ENCODE results near the gene RECQL5.

Gene RECQL5

DNA sequence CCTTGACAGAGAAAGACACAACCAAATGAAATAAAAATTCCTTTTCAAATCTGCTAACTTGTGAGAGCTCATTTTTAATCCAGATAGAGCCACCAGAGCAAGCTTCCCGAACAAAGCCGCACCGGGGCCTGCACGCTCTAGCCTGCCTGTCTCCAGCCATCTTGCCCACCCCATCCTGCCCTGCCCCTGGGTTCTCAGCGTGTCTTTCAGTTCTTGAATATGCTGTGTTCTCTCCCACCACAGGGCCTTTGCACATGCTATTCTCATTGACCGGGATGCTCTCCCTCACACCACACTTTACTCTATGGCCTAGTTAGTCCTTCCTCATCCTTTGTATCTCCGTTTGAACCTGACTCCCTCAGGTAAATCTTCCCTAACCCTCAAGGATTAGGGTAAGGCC is 19.0 kb downstream of the RECQL5 start:
- ChIA-PET CTCF (interaction anchor here (10.4 kb wide), 1 partner anchor 14 kb away, joined by 69 read pairs; the partner anchor contains the start of gene SMIM5), POLR2A (no interaction called here)
- DNase-seq (ENCODE audit: extremely low spot score) = no peak
- TF ChIP-seq ZNF384 (IDR thresholded peaks at IDR 0.05) (no peak), ARNT (IDR thresholded peaks at IDR 0.05) (no peak), FOXM1 (IDR thresholded peaks at IDR 0.05; ENCODE audit: borderline replicate concordance) (no peak)

DNA sequence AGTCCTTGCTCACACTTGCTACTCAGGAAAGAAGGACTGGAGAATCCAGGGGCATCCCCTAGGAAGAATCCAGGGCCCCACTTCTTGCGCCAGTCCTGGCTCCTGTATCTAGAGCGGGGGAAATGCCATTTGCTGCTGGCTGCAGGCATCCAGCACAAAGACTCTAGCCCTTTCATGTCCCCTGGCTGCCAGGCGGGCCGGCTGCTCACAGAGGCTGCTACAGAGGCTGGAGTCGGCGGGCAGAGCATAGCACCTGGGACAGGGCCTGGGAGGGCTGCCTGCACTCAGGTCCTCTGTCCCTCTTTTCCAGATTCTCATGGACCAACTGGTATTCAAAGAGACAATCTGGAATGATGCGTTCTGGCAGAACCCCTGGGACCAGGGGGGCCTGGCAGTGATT is 19.9 kb downstream of the RECQL5 start:
- POLR2A ChIA-PET = no interaction called here

DNA sequence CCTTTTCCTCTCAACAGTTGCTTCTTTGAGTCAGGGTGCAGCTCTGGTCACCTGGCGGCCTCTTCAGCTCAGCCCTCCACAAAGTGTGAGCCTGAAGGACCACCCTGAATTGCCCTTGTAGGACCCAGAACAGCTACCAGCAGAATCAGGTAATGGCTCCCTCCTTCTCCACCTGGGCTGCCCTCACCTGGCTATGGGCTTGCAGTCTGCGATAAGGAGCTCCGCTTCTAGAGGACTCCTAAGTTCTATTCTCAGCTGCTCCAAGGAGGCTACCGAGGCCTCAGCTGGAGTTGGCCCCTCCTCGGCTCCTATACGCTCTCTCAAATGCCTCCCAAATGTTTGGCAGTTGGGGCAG is 20.3 kb downstream of the RECQL5 start:
- no peak for DNase-seq (ENCODE audit: extremely low spot score)
- ChIA-PET CTCF (interaction anchor here (1.5 to 10.4 kb wide), 2 partner anchors 13 to 45 kb away, joined by 3 to 69 read pairs; partner anchors contain the start of gene SMIM5), POLR2A (no interaction called here)
- TF ChIP-seq TARDBP (IDR thresholded peaks at IDR 0.05) = no peak
- no peak for TF ChIP-seq NFRKB (IDR thresholded peaks at IDR 0.05)
- no peak for TF ChIP-seq SP1 (IDR thresholded peaks at IDR 0.05)
- no peak for TF ChIP-seq FOXA1 (IDR thresholded peaks at IDR 0.05)

More for the DNA sequence above, 19.9 kb downstream of the RECQL5 start:
- CTCF ChIA-PET = interaction anchor here (1.5 to 10.4 kb wide), 2 partner anchors 13 to 45 kb away, joined by 3 to 69 read pairs; partner anchors contain the start of gene SMIM5
- no peak for DNase-seq (ENCODE audit: extremely low spot score)
- TF ChIP-seq FOXM1 (IDR thresholded peaks at IDR 0.05; ENCODE audit: borderline replicate concordance) (no peak), ELF4 (IDR thresholded peaks at IDR 0.05) (no peak), FOXA1 (IDR thresholded peaks at IDR 0.05) (no peak), CTBP1 (IDR thresholded peaks at IDR 0.05; ENCODE audit: borderline replicate concordance) (no peak), NFRKB (IDR thresholded peaks at IDR 0.05) (no peak), SUZ12 (IDR thresholded peaks at IDR 0.05) (no peak), TARDBP (IDR thresholded peaks at IDR 0.05) (no peak), BHLHE40 (IDR thresholded peaks at IDR 0.05; ENCODE audit: borderline replicate concordance) (no peak), ARNT (IDR thresholded peaks at IDR 0.05) (no peak), HDGF (IDR thresholded peaks at IDR 0.05; ENCODE audit: borderline replicate concordance) (no peak), ZNF384 (IDR thresholded peaks at IDR 0.05) (no peak), LEF1 (IDR thresholded peaks at IDR 0.05; ENCODE audit: borderline replicate concordance) (no peak), FOXK2 (IDR thresholded peaks at IDR 0.05) (no peak), SP1 (IDR thresholded peaks at IDR 0.05) (no peak), L3MBTL2 (conservative IDR thresholded peaks at IDR 0.05) (no peak)
- TF ChIP-seq, protein P1, sequence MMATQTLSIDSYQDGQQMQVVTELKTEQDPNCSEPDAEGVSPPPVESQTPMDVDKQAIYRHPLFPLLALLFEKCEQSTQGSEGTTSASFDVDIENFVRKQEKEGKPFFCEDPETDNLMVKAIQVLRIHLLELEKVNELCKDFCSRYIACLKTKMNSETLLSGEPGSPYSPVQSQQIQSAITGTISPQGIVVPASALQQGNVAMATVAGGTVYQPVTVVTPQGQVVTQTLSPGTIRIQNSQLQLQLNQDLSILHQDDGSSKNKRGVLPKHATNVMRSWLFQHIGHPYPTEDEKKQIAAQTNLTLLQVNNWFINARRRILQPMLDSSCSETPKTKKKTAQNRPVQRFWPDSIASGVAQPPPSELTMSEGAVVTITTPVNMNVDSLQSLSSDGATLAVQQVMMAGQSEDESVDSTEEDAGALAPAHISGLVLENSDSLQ (IDR thresholded peaks at IDR 0.05) = no peak

DNA sequence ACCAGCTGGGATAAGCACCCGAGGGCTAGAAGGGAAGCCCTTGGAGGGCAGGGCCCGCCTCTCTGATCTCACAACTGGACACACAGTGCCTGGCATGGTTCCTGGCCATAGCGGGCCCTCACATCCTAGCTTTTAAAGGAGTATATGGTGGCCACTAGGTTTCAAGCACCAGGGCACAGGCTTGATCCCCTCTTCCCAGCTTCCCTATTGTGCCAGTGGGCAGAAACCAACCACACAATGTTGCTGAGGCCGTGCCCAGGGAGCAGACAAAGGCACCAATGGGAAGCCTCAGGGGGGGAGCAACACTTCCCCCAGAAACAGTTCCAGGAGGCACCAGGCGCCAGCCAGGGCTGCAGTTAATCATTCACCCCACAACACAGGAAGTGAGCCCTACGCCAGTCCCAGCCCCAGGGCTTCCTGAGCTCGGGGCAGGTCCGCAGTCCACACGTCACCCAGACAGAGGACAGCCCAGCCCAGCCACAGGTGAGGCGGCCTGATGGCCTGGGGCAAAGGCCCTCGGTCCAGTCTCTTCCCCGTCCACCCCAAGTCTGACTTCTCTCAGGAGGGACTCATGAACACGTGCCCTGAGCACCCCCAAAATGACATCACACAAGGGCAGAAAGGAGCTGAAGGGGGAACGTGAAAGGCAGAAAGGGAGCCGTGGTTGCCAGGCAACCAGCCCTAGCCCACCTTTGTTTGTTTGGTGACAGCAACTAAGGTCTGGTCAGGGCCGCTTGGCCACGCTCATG is 20.9 kb downstream of the RECQL5 start:
- DNase-seq (ENCODE audit: extremely low spot score) = no peak
- ChIA-PET POLR2A (no interaction called here), CTCF (interaction anchor here (0.7 to 10.4 kb wide), 4 partner anchors 12 to 104 kb away, joined by 3 to 69 read pairs (median 4); partner anchors contain the start of gene SMIM5)
- TF ChIP-seq CTBP1 (IDR thresholded peaks at IDR 0.05; ENCODE audit: borderline replicate concordance) (no peak), ELF4 (IDR thresholded peaks at IDR 0.05) (no peak), LEF1 (IDR thresholded peaks at IDR 0.05; ENCODE audit: borderline replicate concordance) (no peak), ZNF384 (IDR thresholded peaks at IDR 0.05) (no peak), BHLHE40 (IDR thresholded peaks at IDR 0.05; ENCODE audit: borderline replicate concordance) (no peak), FOXK2 (IDR thresholded peaks at IDR 0.05) (no peak), L3MBTL2 (conservative IDR thresholded peaks at IDR 0.05) (no peak)
- TF ChIP-seq, protein P1 (IDR thresholded peaks at IDR 0.05) = no peak

DNA sequence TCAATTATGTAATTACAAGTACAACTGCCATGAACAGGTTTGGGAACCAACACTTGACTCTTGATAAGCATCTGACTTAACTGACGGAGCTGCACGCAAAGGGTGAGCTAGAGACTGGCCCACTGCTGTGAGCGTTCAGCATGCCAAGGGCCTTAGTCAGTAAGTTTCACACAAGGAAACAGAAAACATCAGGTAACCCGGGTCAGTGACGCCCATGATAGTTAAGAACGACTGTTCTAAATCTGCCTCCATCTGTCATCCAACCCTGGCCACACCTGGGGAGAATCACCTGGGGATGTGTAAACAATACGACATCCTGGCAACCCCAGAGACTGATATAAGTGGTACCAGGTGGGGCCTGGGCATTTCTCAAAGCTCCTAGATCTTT is 21.5 kb downstream of the RECQL5 start:
- no peak for TF ChIP-seq HDGF (IDR thresholded peaks at IDR 0.05; ENCODE audit: borderline replicate concordance)
- TF ChIP-seq, protein P1 (IDR thresholded peaks at IDR 0.05) = no peak
- CTCF ChIA-PET = interaction anchor here (0.7 to 10.4 kb wide), 4 partner anchors 12 to 105 kb away, joined by 3 to 69 read pairs (median 4); partner anchors contain the start of gene SMIM5
- POLR2A ChIA-PET = interaction anchor here (1.5 kb wide), 1 partner anchor 134 kb away, joined by 3 read pairs; a partner anchor contains a TSS
- no peak for DNase-seq (ENCODE audit: extremely low spot score)

DNA sequence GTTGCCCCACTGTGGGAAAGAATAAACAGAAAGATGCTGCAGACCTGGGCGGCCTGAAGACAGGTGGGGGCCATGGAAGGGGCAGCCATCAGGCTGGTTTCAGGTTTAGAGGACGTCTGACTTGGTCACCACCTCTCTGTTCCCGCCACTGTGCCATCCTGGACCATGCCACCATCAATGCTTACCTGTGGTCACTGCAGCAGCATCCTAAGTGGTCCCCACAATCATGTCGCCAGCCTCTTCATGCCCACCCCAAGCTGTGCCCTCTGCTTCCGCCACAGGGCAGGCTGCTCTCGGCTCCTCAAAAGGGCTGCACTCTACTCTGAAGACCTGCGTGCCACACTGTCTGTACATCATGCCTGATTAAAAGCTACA is 23.3 kb downstream of the RECQL5 start:
- no peak for DNase-seq (ENCODE audit: extremely low spot score)
- ChIA-PET POLR2A (no interaction called here), CTCF (interaction anchor here (10.4 kb wide), 1 partner anchor 10 kb away, joined by 69 read pairs; the partner anchor contains the start of gene SMIM5)
- TF ChIP-seq ARNT (IDR thresholded peaks at IDR 0.05) = no peak
- no peak for TF ChIP-seq HDGF (IDR thresholded peaks at IDR 0.05; ENCODE audit: borderline replicate concordance)
- TF ChIP-seq TARDBP (IDR thresholded peaks at IDR 0.05) = no peak

Measured in HEK293T (cell line).